ES-I3 (cell line): ENCODE measurements around the gene CELF3.

ENCODE experiments used
- H3K36me3 ChIP-seq: 2 replicates; pipeline ENCODE4 v1.6.1; 2013; ENCODE audit warnings: mild to moderate bottlenecking, low read length, control low read depth, moderate library complexity; ENCODE audit not compliant: insufficient read depth
- H3K4me1 ChIP-seq: 2 replicates; pipeline ENCODE4 v1.6.1; 2013; ENCODE audit warnings: mild to moderate bottlenecking, control low read depth, low read length; ENCODE audit not compliant: insufficient read depth
- H3K9ac ChIP-seq: 2 replicates; pipeline ENCODE4 v1.6.1; 2013; ENCODE audit warnings: low read depth, mild to moderate bottlenecking, low read length, moderate library complexity
- H3K9me3 ChIP-seq: 2 replicates; pipeline ENCODE4 v1.6.1; 2013; ENCODE audit warnings: mild to moderate bottlenecking, low read length, moderate library complexity; ENCODE audit not compliant: control insufficient read depth, insufficient read depth

CELF3 gene

GRCh38 chr1:151713874-151714273 lies 2.7 kb downstream of the CELF3 start:
- no peaks in the 10 kb centered on the region for H3K36me3 ChIP-seq
- H3K9ac ChIP-seq: no peak overlapping the region
- H3K4me1 ChIP-seq: no peaks in the 10 kb centered on the region
- H3K9me3 ChIP-seq: no peaks in the 10 kb centered on the region

- H3K4me1 ChIP-seq: no peaks in the 10 kb centered on the region
- no peaks in the 10 kb centered on the region for H3K36me3 ChIP-seq
- no peaks in the 10 kb centered on the region for H3K9me3 ChIP-seq
- no peak overlapping the region for H3K9ac ChIP-seq
These were observed 3.6 kb downstream of the CELF3 start for GRCh38 chr1:151713044-151713443.

GRCh38 chr1:151711951-151712350 lies 4.7 kb downstream of the CELF3 start:
- Histone ChIP-seq H3K36me3 (no peaks in the 10 kb centered on the region), H3K9me3 (no peaks in the 10 kb centered on the region), H3K9ac (no peak overlapping the region), H3K4me1 (no peaks in the 10 kb centered on the region)

GRCh38 chr1:151711044-151711800 lies 5.4 kb downstream of the CELF3 start:
- Histone ChIP-seq H3K4me1 (no peaks in the 10 kb centered on the region), H3K9ac (no peak overlapping the region), H3K36me3 (no peaks in the 10 kb centered on the region), H3K9me3 (no peaks in the 10 kb centered on the region)

- Histone ChIP-seq H3K4me1 (no peaks in the 10 kb centered on the region), H3K36me3 (no peaks in the 10 kb centered on the region), H3K9me3 (no peaks in the 10 kb centered on the region), H3K9ac (no peak overlapping the region)
These were observed 6.3 kb downstream of the CELF3 start for GRCh38 chr1:151710187-151710840.

- H3K36me3 ChIP-seq: no peaks in the 10 kb centered on the region
- no peak overlapping the region for H3K9ac ChIP-seq
- no peaks in the 10 kb centered on the region for H3K9me3 ChIP-seq
- no peaks in the 10 kb centered on the region for H3K4me1 ChIP-seq
These were observed 7.7 kb downstream of the CELF3 start for GRCh38 chr1:151708891-151709290.

- Histone ChIP-seq H3K4me1 (no peaks in the 10 kb centered on the region), H3K9me3 (no peaks in the 10 kb centered on the region), H3K36me3 (no peaks in the 10 kb centered on the region), H3K9ac (no peak overlapping the region)
These were observed 9.0 kb downstream of the CELF3 start for GRCh38 chr1:151707541-151708065.

- H3K9me3 ChIP-seq: no peaks in the 10 kb centered on the region
- no peaks in the 10 kb centered on the region for H3K36me3 ChIP-seq
- no peaks in the 10 kb centered on the region for H3K4me1 ChIP-seq
- H3K9ac ChIP-seq: no peak overlapping the region
These were observed 9.9 kb downstream of the CELF3 start for GRCh38 chr1:151706464-151707415.

GRCh38 chr1:151705753-151706463 lies 10.7 kb downstream of the CELF3 start:
- H3K9ac ChIP-seq: no peak overlapping the region
- no peaks in the 10 kb centered on the region for H3K9me3 ChIP-seq
- H3K4me1 ChIP-seq: no peaks in the 10 kb centered on the region
- H3K36me3 ChIP-seq: peaks cover 2% of the 10 kb centered on the region; the same call in 1 of the 2 replicates

GRCh38 chr1:151705146-151705545 lies 11.5 kb downstream of the CELF3 start:
- no peak overlapping the region for H3K9ac ChIP-seq
- no peaks in the 10 kb centered on the region for H3K9me3 ChIP-seq
- peaks cover 4% of the 10 kb centered on the region; the same call in 1 of the 2 replicates for H3K36me3 ChIP-seq
- H3K4me1 ChIP-seq: no peaks in the 10 kb centered on the region

GRCh38 chr1:151704246-151704645 lies 12.4 kb downstream of the CELF3 start:
- Histone ChIP-seq H3K9ac (no peak overlapping the region), H3K36me3 (peaks cover 9% of the 10 kb centered on the region; the same call in 1 of the 2 replicates), H3K4me1 (no peaks in the 10 kb centered on the region), H3K9me3 (no peaks in the 10 kb centered on the region)

GRCh38 chr1:151703813-151704212 lies 12.8 kb downstream of the CELF3 start:
- H3K4me1 ChIP-seq: no peaks in the 10 kb centered on the region

GRCh38 chr1:151702936-151703335 lies 13.7 kb downstream of the CELF3 start:
- Histone ChIP-seq H3K9ac (no peak overlapping the region), H3K36me3 (peaks cover 10% of the 10 kb centered on the region; the same call in 1 of the 2 replicates), H3K9me3 (no peaks in the 10 kb centered on the region), H3K4me1 (no peaks in the 10 kb centered on the region)

More at GRCh38 chr1:151703813-151704212, 12.8 kb downstream of the CELF3 start:
- H3K36me3 ChIP-seq: peaks cover 10% of the 10 kb centered on the region; the same call in 1 of the 2 replicates
- H3K9ac ChIP-seq: no peak overlapping the region
- H3K9me3 ChIP-seq: no peaks in the 10 kb centered on the region
